EL (cell line): ENCODE results near the gene PYCR2.
A peak's percentile ranks its signal among the peaks of the same experiment; 100 is the strongest.
"Not testable (repeated sequence)": the region's sequence is repeated elsewhere in the genome, so short reads cannot be mapped to it uniquely, and the experiment has no call there.

Source experiments
- DNase-seq: peaks from one replicate; pipeline ENCODE4 v3.0.0-alpha.2; 2016

The PYCR2 gene

GRCh38 chr1:225888898-225889601 lies 35.0 kb downstream of the PYCR2 start, which contains the start of gene LEFTY1:
Gene LEFTY1 (minus strand): TSS chr1:225889146. CDS start chr1:225889066, 80 bp downstream.
- DNase-seq, result no peak

DNA sequence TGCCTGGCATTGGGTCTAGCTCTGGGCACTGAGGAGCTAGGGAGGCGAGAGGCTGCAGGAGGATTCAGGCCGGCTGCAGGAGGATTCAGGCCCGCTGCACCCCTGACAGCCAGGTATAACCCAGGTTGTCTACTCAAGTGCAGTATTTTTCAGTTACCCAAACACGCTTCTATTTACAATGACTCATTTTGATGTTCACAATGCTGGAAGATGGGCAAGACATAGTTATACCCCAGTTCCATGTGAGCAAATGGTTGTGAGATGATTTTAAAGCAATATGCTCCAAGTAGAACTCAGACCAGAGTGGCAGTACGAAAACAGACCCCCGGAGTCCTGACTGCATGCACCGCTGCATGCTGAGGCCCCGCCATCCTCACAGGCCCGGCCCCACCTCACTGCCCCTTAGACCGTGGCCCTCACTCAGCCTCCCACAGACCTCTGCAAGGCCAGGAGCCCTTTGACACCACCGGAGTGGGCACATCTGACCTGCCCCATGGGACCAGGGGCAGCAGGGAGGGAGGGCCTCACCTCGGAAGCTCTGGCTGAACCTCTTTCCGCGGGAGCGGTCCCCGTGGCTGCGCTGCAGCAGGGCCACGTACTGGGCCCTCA lies 35.7 kb downstream of the PYCR2 start:
- DNase-seq, result no peak

DNA sequence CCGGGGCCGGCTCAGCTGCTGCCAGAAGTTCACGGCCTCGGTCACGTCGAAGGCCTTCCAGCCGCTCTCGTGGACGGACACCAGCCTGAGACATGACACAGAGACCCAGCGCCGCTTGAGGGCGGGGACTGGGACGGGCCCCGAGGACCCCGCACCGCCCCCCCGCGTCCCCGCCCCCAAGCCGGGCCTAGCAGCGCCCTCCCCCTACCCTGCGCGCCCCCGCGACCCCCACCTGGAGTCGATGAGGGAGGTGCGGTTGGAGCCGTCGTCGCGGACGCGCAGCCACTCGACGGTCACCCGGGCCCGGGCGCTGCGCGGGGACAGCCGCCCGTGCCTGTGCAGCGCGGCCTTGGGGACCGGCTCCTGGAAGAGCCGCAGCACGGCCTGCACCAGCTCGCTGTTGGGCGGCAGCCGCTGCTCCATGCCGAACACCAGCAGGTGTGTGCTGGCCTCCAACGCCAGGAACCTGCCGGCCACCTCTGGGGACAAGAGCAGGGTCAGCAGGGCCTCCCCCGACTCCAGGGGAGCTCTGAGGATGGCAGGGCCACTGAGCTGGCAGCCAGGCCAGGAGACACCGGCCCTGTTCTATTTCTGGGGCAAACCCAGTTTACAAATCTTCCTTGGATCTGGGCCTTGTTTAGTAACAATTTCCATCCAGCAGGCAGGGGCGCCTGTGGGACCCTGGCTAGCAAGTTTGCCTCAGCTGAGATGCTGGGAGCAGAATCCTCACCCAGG lies 36.3 kb downstream of the PYCR2 start:
- not testable (repeated sequence) for DNase-seq

DNA sequence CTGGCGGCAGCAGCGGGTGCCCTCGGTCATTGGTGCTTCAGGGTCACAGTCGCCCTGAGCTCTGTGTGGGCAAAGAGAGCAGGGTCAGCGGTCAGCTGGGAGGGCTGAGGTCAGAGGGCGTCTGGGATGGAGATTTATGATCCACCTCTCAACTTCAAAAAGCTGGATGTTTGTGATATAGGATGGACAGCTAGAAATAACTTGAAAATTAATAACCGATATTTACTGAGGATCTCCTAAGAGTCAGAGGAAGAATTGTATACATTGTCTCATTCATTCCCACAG lies 37.1 kb downstream of the PYCR2 start:
- DNase-seq, result no peak

GRCh38 chr1:225886159-225887029 lies 37.7 kb downstream of the PYCR2 start:
- DNase-seq, result no peak

- DNase-seq, result no peak
Observed at GRCh38 chr1:225885336-225885735, 38.7 kb downstream of the PYCR2 start.

- DNase-seq, result no peak
Observed at GRCh38 chr1:225883616-225884265, 40.3 kb downstream of the PYCR2 start.

DNA sequence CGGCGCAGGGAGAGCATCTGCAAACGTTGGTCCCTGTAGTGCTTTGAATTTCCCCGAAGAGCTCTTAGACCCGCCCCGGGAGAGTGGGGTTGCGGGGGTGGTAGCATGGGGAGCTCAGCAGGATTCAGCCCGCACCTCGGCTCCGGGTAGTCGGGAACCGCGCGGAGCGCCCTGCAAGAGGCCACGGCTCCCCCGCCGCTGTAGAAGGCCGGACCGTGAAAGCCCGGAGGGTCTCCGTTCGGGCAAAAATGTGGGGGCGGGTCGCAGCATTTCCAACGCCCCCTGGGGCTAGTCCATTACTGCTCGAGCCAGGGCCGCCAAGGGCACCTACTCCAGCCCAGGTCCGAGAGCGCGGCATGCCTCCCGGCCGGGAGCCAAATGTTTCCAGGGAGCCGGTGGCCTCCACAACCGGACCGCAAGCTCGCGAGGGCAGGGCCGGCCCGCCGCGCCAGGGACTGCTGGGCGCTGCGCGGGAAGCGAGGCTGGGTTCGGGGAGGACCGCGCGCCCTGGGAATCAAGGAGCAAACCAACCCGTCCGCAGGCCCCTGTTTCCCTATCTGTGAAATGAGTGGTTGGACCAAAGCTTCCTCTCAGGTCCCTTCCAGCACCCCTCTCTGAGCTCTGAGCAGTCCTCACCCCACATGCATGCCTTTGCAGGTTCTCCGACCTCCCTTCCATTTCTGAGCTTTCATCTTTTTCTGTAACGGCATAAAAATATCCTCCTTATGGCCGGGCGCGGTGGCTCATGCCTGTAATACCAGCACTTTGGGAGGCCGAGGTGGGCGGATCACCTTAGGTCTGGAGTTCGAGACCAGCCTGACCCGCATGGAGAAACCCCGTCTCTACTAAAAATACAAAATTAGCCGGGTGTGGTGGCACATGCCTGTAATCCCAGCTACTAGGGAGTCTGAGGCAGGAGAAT lies 41.1 kb downstream of the PYCR2 start:
- peak; percentile 66 for DNase-seq

DNA sequence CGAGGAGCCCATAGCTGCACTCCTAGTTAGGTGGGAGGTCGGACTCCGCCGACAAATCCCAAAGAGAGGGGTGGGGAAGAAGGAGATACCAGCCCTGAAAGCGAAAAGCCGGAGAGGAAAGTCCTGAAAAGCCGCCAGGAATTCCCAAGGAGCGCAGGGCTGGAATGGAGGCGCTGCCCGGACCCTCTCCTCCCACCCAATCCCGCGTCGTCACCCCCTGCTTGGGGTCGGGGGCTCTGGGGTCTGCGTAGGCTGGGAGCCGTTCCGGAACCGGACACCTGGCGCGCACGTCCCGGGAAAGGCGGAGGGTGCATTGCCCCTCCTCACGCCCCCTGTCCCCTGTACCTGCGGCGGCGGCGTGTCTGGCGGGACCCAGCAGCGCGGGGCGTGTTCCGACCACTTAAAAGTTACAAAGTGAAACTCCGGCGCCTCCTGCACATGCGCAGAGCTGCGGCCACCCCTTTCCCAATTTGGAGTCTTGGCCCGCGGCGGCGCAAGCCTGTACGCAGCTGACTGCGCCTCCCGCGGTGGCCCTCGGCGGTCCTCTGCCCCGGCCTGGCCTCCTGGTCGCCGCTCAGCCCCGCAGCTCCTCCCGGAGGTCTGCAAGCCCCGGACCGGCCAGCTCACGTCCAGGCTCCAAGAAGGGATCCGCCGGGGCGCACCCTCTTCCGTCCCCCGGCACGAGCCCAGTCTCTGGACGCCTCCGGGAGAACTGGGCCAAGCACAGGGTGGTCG lies 41.9 kb downstream of the PYCR2 start, which contains the start of gene TMEM63A:
TSS of gene TMEM63A (minus strand) at position 422 of the 735 bp plus-strand sequence. CDS start 4,800 bp downstream, outside the sequence.
- DNase-seq, result peak; percentile 86

GRCh38 chr1:225881081-225881958 lies 42.7 kb downstream of the PYCR2 start:
- peak; percentile 76 for DNase-seq

DNA sequence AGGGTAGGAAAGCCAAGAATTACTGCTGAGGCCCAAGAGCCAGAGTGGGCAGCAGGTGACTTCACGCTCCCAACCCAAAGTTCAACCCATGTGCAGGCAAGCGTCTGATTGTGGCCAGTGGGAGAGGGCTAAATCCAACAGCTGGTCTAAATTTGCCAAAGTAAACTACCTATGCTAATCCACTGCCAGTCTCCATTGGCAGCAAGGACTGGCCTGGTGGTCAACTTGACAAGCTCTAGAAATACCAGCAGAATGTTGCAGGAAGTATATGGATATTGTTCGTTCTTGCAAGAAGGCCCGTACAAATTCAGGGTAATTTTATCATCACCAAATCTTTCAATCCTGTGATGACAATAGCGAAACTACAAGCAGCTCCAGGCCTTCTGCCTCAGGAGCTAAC lies 43.4 kb downstream of the PYCR2 start:
- DNase-seq, result no peak

DNA sequence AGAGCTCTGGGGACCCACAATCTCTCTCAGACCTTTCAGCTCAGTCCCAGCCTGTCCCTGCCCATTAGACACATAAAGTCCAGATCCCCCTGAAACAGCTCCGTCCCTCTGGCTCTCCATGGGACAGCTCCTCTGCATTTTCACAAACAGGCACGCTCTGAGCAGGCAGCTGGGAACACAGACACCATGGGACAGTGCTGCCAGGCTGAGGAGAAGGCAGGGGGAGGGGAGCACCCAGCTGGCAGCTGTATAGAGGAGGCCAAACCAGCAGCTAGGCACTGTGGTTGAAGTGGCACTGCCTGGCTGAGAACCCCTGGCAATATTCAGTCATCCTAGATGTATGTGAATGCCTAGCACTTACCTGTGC lies 43.8 kb downstream of the PYCR2 start:
- no peak for DNase-seq

GRCh38 chr1:225879521-225880221 lies 44.4 kb downstream of the PYCR2 start:
- no peak for DNase-seq

DNA sequence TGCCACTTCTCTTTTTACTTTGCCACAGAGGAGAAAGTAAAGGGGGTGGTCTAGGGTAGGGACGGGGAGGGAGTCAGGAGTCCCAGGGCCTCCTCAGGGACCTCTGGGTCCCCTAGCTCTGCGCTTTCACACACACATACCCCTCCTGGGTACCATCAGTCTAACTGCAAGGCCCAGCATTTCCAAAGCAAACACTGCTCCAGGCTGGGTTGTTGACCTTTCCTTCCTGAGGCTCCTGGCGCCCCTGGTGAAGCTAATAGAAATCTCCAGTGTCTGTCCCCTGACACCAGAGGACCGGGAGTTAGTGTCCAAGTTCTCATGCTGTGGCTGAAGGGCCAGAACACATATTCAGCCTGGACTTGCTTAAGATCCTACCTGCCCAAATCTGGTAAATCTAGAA lies 45.8 kb downstream of the PYCR2 start:
- DNase-seq, result no peak

- DNase-seq, result peak; percentile 37
Observed at GRCh38 chr1:225877580-225877979, 46.5 kb downstream of the PYCR2 start.

DNA sequence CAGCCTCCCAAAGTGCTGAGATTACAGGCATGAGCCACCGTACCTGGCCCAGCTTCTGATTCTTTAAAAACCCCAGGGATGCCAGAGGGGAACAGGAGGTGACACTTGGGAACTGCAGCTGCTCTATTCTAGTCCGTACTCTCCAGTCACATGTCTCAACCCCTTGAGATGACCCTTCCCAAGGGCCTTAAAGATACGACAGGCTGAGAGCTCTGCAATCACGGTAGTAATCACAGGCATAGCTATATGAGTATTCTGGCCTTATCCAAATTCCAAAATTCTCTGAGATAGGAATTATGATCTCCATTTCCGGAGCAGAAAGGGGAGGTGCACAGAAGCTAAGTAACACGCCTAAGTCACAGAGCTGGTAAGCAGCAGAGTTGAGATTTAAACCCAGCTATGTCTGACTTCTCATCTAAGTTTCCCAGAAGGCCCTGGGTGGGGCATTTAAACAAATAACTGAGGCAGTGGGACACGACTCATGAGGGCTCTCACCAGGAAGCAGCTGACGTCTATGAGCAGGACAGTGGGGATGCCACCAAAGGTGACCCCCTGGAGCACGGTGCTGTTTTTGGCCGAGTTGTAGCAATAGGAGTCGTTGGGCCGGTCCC lies 47.0 kb downstream of the PYCR2 start:
- DNase-seq, result no peak

GRCh38 chr1:225875044-225875815 lies 48.8 kb downstream of the PYCR2 start:
- DNase-seq, result no peak

GRCh38 chr1:225874431-225874830 lies 49.6 kb downstream of the PYCR2 start:
- DNase-seq, result no peak
